ENCODE measurements around the gene WFIKKN2. TPM values are rescaled to one million over a fixed set of nuclear protein-coding genes. Genes with fewer than 3 reads are reported as not detected.
"Not testable (repeated sequence)": the region's sequence is repeated elsewhere in the genome, so short reads cannot be mapped to it uniquely, and the experiment has no call there.

The WFIKKN2 gene
- total and polyA plus RNA-seq, 4 donors: 0.01 to 0.31 (median 0.13) TPM

GRCh38 chr17:50856431-50856830 lies 21.0 kb downstream of the WFIKKN2 start:
- H3K9me3 ChIP-seq (ENCODE audit: control insufficient read depth in 4 of 4, insufficient read depth in 3 of 4, low read length in 3 of 4): no peaks in the 10 kb centered on the region
- DNase-seq (no peak), ATAC-seq (ENCODE audit: insufficient read depth, low FRiP score) (no peak)
- TF ChIP-seq, protein P1, sequence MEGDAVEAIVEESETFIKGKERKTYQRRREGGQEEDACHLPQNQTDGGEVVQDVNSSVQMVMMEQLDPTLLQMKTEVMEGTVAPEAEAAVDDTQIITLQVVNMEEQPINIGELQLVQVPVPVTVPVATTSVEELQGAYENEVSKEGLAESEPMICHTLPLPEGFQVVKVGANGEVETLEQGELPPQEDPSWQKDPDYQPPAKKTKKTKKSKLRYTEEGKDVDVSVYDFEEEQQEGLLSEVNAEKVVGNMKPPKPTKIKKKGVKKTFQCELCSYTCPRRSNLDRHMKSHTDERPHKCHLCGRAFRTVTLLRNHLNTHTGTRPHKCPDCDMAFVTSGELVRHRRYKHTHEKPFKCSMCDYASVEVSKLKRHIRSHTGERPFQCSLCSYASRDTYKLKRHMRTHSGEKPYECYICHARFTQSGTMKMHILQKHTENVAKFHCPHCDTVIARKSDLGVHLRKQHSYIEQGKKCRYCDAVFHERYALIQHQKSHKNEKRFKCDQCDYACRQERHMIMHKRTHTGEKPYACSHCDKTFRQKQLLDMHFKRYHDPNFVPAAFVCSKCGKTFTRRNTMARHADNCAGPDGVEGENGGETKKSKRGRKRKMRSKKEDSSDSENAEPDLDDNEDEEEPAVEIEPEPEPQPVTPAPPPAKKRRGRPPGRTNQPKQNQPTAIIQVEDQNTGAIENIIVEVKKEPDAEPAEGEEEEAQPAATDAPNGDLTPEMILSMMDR (IDR thresholded peaks at IDR 0.05; ENCODE audit: control extremely low read depth, extremely low read depth): no peak
- H3K36me3 ChIP-seq (ENCODE audit: control insufficient read depth in 4 of 4, insufficient read depth in 4 of 4, low read length in 4 of 4): peaks cover 0 to 3% (median 1%) of the 10 kb centered on the region in 4 donors
- no peak overlapping the region for H3K4me3 ChIP-seq
- no peaks in the 10 kb centered on the region for H3K27me3 ChIP-seq (ENCODE audit: control insufficient read depth in 3 of 3, insufficient read depth in 3 of 3, low read length in 2 of 3)
- H3K4me1 ChIP-seq (ENCODE audit: control insufficient read depth in 5 of 5, insufficient read depth in 5 of 5, low read length in 5 of 5): peaks cover 0 to 8% (median 3%) of the 10 kb centered on the region in 5 donors
- H3K27ac ChIP-seq (ENCODE audit: low read depth in 1 of 2, low read length in 1 of 2): no peak overlapping the region
- no peak overlapping the region for H3K9ac ChIP-seq (ENCODE audit: insufficient read depth in 1 of 2, low read length in 2 of 2)
- 86 to 96% methylated on average over 2 of the region's 2 CpGs for WGBS, 2 donors

- H3K4me1 ChIP-seq (ENCODE audit: control insufficient read depth in 5 of 5, insufficient read depth in 5 of 5, low read length in 5 of 5): peaks cover 0 to 11% (median 3%) of the 10 kb centered on the region in 5 donors
- peaks cover 5 to 11% (median 6%) of the 10 kb centered on the region in 4 donors for H3K36me3 ChIP-seq (ENCODE audit: control insufficient read depth in 4 of 4, insufficient read depth in 4 of 4, low read length in 4 of 4)
- TF ChIP-seq, protein P1 (IDR thresholded peaks at IDR 0.05; ENCODE audit: control extremely low read depth, extremely low read depth): no peak
- DNase-seq (no peak), ATAC-seq (ENCODE audit: insufficient read depth, low FRiP score) (no peak)
- H3K27ac ChIP-seq (ENCODE audit: low read depth in 1 of 2, low read length in 1 of 2): no peak overlapping the region
- H3K9me3 ChIP-seq (ENCODE audit: control insufficient read depth in 4 of 4, insufficient read depth in 3 of 4, low read length in 3 of 4): no peaks in the 10 kb centered on the region
- H3K27me3 ChIP-seq (ENCODE audit: control insufficient read depth in 3 of 3, insufficient read depth in 3 of 3, low read length in 2 of 3): no peaks in the 10 kb centered on the region
- H3K9ac ChIP-seq (ENCODE audit: insufficient read depth in 1 of 2, low read length in 2 of 2): no peak overlapping the region
- no peak overlapping the region for H3K4me3 ChIP-seq
- 87 to 94% methylated on average over 12 of the region's 12 CpGs for WGBS, 2 donors
These were observed 23.3 kb downstream of the WFIKKN2 start for GRCh38 chr17:50858486-50859225.

GRCh38 chr17:50859727-50860126 lies 24.3 kb downstream of the WFIKKN2 start:
- not testable (repeated sequence) for H3K9ac ChIP-seq (ENCODE audit: insufficient read depth in 1 of 2, low read length in 2 of 2); H3K4me3 ChIP-seq; ATAC-seq (ENCODE audit: insufficient read depth, low FRiP score); H3K9me3 ChIP-seq (ENCODE audit: control insufficient read depth in 4 of 4, insufficient read depth in 3 of 4, low read length in 3 of 4); H3K27ac ChIP-seq (ENCODE audit: low read depth in 1 of 2, low read length in 1 of 2); DNase-seq; H3K27me3 ChIP-seq (ENCODE audit: control insufficient read depth in 3 of 3, insufficient read depth in 3 of 3, low read length in 2 of 3)
- WGBS, 2 donors: 96 to 98% methylated on average over 15 of the region's 15 CpGs
- Histone ChIP-seq H3K4me1 (ENCODE audit: control insufficient read depth in 5 of 5, insufficient read depth in 5 of 5, low read length in 5 of 5) (peaks cover 0 to 12% (median 7%) of the 10 kb centered on the region in 5 donors), H3K36me3 (ENCODE audit: control insufficient read depth in 4 of 4, insufficient read depth in 4 of 4, low read length in 4 of 4) (peaks cover 5 to 11% (median 6%) of the 10 kb centered on the region in 4 donors)

DNA sequence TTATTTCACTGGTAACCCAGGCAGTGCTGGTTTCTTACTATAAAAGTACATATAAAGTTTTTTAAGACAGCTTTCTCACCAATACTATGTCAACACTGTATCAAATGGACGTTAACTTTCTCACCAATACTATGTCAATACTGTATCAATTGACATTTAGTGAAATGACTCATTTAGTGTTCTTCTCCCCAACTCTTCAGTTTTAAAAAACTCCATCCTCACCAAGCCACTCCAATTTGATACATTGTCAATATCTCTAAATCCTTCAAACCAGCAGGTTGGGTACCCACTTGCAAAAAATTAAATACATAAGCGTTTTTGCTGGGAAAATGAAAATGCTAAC lies 25.9 kb downstream of the WFIKKN2 start:
- Histone ChIP-seq H3K9me3 (ENCODE audit: control insufficient read depth in 4 of 4, insufficient read depth in 3 of 4, low read length in 3 of 4) (no peaks in the 10 kb centered on the region), H3K27me3 (ENCODE audit: control insufficient read depth in 3 of 3, insufficient read depth in 3 of 3, low read length in 2 of 3) (no peaks in the 10 kb centered on the region), H3K27ac (ENCODE audit: low read depth in 1 of 2, low read length in 1 of 2) (no peak overlapping the region), H3K4me3 (no peak overlapping the region), H3K36me3 (ENCODE audit: control insufficient read depth in 4 of 4, insufficient read depth in 4 of 4, low read length in 4 of 4) (peaks cover 5 to 11% (median 6%) of the 10 kb centered on the region in 4 donors), H3K9ac (ENCODE audit: insufficient read depth in 1 of 2, low read length in 2 of 2) (no peak overlapping the region), H3K4me1 (ENCODE audit: control insufficient read depth in 5 of 5, insufficient read depth in 5 of 5, low read length in 5 of 5) (peaks cover 0 to 12% (median 7%) of the 10 kb centered on the region in 5 donors)
- WGBS, 2 donors: 72 to 81% methylated on average over 2 of the region's 2 CpGs
- TF ChIP-seq, protein P1 (IDR thresholded peaks at IDR 0.05; ENCODE audit: control extremely low read depth, extremely low read depth): no peak
- ATAC-seq (ENCODE audit: insufficient read depth, low FRiP score) (no peak), DNase-seq (no peak)
